HL-60 (cell line): ENCODE measurements around the gene PRELID2.

Experiments
- DNase-seq, 2 experiments: peaks; one replicate each; pipeline ENCODE4 v3.0.0-alpha.2; 2010 to 2020; ENCODE audit warnings: low read depth in 1 of 2, low spot score in 1 of 2
- H3K27ac ChIP-seq: fragments of 250-450 bp; sonication (Bioruptor Pico); replicated peaks from 2 replicates; pipeline ENCODE4 v1.5.1; 2020; ENCODE audit warnings: mild to moderate bottlenecking, moderate library complexity
- H3K27me3 ChIP-seq: fragments of 250-450 bp; sonication (Bioruptor Pico); 2 replicates; pipeline ENCODE4 v1.5.1; 2021; ENCODE audit warnings: mild to moderate bottlenecking, moderate library complexity; ENCODE audit not compliant: insufficient read depth, poor library complexity, severe bottlenecking
- H3K4me3 ChIP-seq: replicated peaks from 2 replicates; pipeline ENCODE4 v1.5.1; 2011; ENCODE audit warnings: mild to moderate bottlenecking, control low read depth, low read length; ENCODE audit not compliant: insufficient read depth
- GABPA ChIP-seq: IDR thresholded peaks from 2 replicates; pipeline ENCODE4 v1.6.1; 2012; ENCODE audit warnings: low read depth
- POLR2AphosphoS5 ChIP-seq: IDR thresholded peaks from 2 replicates; pipeline ENCODE4 v1.6.1; 2012; ENCODE audit warnings: low read depth
- SPI1 ChIP-seq: IDR thresholded peaks from 2 replicates; pipeline ENCODE4 v1.6.1; 2012; ENCODE audit warnings: low read depth, mild to moderate bottlenecking, borderline replicate concordance
- long read RNA-seq: library from polyadenylated mRNA; unstranded; transcript quantifications from one replicate; pipeline ENCODE4 v2.0.0, GENCODE V29; 2020
- TF ChIP-seq, protein P1 (sequence below): IDR thresholded peaks from 2 replicates; pipeline ENCODE4 v1.6.1; 2012; ENCODE audit warnings: low read depth; ENCODE audit not compliant: insufficient replicate concordance
- TF ChIP-seq, protein P2 (sequence below): IDR thresholded peaks from one replicate; pipeline ENCODE4 v1.5.1; 2011; ENCODE audit warnings: low read length, control low read depth, inconsistent platforms; ENCODE audit not compliant: insufficient read depth

PRELID2 gene
- long read RNA-seq = 0 reads

DNA sequence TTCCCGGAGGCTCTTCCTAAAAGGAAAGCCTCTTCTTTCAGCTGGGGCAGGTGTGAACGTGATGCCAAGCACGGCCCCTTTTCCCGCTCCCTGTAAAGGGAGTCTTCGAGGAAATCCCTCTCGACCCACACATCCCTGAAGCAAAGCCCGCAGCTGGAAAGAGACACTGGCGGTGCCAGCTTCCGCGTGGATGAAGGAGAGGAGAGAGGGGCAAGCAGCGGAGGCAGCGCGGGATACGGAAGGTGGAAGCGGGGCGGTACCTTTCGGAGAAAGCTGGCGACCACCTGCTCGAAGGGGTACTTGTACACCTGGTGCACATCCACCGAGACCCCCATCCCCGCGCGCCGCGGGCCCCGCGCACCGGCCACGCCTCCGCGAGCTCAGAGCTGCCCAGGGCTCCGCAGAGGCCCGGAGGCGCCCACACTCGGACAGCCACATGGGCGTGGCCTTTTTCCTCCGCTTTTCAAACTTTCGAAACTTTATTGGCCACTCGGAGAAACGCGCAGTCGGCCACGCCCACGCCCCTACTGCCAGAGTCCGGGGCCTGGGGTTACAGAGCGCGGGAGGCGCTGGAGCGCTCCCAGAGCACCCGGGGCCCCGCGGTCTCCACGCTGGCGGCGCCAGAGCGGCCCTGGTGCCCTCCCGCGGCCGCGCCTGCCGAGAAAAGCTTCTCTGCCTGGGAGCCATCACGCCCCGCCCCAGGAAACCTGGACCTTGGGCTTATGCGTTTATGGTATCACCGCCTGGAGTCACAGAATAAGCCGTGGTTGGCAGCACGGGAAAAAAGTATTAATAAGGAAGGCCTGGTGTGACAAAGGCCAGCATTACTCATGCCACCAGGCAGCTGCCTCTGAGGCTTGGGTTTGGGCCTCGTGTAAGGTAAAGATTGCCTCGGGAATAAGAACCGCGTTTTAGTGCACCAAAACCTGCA, at the start of gene PRELID2:
Gene PRELID2, minus strand, starts transcription at position 426 of the 931 bp plus-strand sequence. Its CDS starts 91 bp downstream, at position 335.
- peak within 1 kb of the TSS; percentile 52 for H3K4me3 ChIP-seq
- no peak for TF ChIP-seq POLR2AphosphoS5
- no peak for TF ChIP-seq GABPA
- TF ChIP-seq SPI1 = no peak
- TF ChIP-seq, protein P1, sequence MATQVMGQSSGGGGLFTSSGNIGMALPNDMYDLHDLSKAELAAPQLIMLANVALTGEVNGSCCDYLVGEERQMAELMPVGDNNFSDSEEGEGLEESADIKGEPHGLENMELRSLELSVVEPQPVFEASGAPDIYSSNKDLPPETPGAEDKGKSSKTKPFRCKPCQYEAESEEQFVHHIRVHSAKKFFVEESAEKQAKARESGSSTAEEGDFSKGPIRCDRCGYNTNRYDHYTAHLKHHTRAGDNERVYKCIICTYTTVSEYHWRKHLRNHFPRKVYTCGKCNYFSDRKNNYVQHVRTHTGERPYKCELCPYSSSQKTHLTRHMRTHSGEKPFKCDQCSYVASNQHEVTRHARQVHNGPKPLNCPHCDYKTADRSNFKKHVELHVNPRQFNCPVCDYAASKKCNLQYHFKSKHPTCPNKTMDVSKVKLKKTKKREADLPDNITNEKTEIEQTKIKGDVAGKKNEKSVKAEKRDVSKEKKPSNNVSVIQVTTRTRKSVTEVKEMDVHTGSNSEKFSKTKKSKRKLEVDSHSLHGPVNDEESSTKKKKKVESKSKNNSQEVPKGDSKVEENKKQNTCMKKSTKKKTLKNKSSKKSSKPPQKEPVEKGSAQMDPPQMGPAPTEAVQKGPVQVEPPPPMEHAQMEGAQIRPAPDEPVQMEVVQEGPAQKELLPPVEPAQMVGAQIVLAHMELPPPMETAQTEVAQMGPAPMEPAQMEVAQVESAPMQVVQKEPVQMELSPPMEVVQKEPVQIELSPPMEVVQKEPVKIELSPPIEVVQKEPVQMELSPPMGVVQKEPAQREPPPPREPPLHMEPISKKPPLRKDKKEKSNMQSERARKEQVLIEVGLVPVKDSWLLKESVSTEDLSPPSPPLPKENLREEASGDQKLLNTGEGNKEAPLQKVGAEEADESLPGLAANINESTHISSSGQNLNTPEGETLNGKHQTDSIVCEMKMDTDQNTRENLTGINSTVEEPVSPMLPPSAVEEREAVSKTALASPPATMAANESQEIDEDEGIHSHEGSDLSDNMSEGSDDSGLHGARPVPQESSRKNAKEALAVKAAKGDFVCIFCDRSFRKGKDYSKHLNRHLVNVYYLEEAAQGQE = no peak
- TF ChIP-seq, protein P2, sequence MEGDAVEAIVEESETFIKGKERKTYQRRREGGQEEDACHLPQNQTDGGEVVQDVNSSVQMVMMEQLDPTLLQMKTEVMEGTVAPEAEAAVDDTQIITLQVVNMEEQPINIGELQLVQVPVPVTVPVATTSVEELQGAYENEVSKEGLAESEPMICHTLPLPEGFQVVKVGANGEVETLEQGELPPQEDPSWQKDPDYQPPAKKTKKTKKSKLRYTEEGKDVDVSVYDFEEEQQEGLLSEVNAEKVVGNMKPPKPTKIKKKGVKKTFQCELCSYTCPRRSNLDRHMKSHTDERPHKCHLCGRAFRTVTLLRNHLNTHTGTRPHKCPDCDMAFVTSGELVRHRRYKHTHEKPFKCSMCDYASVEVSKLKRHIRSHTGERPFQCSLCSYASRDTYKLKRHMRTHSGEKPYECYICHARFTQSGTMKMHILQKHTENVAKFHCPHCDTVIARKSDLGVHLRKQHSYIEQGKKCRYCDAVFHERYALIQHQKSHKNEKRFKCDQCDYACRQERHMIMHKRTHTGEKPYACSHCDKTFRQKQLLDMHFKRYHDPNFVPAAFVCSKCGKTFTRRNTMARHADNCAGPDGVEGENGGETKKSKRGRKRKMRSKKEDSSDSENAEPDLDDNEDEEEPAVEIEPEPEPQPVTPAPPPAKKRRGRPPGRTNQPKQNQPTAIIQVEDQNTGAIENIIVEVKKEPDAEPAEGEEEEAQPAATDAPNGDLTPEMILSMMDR = no peak
- H3K27ac ChIP-seq = no peak within 1 kb of the TSS
- H3K27me3 ChIP-seq = peaks cover 20% of the 10 kb centered on the region
- peak; percentile 47 to 60 for DNase-seq

DNA sequence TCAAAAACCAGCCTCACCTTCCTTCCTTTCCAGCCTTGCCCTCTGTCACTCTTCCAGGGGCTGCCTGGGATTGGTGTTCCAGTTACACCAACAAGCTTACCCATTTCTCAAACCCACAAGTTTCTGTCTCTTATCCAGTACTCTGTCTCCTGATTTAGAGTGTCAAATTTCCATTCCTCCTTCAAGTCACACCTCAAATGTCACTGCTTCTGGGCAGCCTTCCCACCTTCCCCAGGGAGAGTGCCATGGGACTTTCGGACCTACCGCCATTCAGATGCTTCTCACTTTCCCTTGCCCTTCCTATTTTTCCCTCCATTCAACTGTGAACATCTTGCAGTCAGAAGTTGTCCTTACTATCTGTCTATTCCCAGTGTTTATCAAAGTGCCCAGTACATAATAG, 39.6 kb upstream of the PRELID2 start:
- no peaks in the 10 kb centered on the region for H3K27me3 ChIP-seq
- DNase-seq = no peak
- H3K4me3 ChIP-seq = no peak overlapping the region
- TF ChIP-seq POLR2AphosphoS5 (no peak), SPI1 (no peak), GABPA (no peak)
- no peak overlapping the region for H3K27ac ChIP-seq

DNA sequence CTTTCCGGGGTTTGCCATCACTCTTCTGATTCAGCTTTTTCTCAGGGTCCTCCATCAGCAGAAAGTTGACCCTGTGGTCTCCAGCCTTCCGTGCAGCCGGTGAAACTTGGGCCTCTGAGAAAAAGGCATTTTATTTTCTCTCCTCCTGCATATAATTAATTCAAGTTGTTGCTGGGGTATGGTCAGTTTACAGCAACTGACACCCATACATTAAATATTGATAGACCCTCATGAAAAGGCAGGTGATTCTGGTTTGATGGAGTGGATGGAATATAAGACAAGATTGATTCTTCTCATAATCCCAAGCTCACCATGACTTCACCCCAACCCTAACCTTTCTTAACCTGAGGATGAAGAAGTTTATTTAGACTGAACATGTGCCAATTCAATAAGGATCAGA, 37.8 kb upstream of the PRELID2 start, which contains the start of gene GRXCR2:
Gene GRXCR2, minus strand, starts transcription at position 101 of the 400 bp plus-strand sequence. Its CDS starts 46 bp downstream, at position 55.
- DNase-seq = no peak
- no peak for TF ChIP-seq GABPA
- TF ChIP-seq, protein P1 = no peak
- TF ChIP-seq POLR2AphosphoS5 = no peak
- TF ChIP-seq, protein P2 = no peak
- TF ChIP-seq SPI1 = no peak
- Histone ChIP-seq H3K27ac (no peak within 1 kb of the TSS), H3K27me3 (no peaks in the 10 kb centered on the region), H3K4me3 (no peak within 1 kb of the TSS)

DNA sequence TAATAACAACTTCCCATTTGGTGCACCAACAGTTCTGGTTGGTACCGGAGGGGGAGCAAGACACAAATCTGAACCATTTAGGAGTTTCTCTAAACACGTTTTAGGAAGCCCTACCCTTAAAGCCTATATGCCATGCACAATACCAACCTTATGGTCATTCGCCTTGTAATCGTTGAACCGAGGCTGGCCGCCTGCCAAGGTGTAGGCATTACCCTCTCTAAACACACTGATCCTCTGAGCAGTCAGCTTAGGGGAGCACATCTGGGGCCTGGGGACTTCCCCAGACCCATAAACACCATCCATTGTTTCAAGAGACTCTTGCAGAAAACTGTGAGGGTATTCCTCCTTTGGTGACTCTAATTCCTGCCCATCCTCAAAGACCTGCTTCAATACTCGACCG, 37.3 kb upstream of the PRELID2 start:
- TF ChIP-seq GABPA = no peak
- TF ChIP-seq, protein P2 = no peak
- TF ChIP-seq POLR2AphosphoS5 = no peak
- no peak for TF ChIP-seq SPI1
- no peak overlapping the region for H3K27ac ChIP-seq

More for the DNA sequence above, 37.3 kb upstream of the PRELID2 start:
- no peak overlapping the region for H3K4me3 ChIP-seq
- no peak for DNase-seq
- no peaks in the 10 kb centered on the region for H3K27me3 ChIP-seq
